Astrocyte of the spinal cord (primary cell): Measurements from ENCODE around the gene FBXO46.

Experiments
- DNase-seq: peaks from one replicate; pipeline ENCODE4 v3.0.0; 2011; ENCODE audit warnings: low read depth, low spot score
- H3K4me3 ChIP-seq: 2 replicates; pipeline ENCODE4 v1.5.1; 2011; ENCODE audit warnings: low read depth, mild to moderate bottlenecking, low read length, moderate library complexity
- in situ Hi-C: cut with HindIII; loops from 2 replicates; pipeline ENCODE4 v1.10.0; 2017; ENCODE audit warnings: low sequenced_read_pairs
- TF ChIP-seq, protein P1 (sequence below): IDR thresholded peaks from 2 replicates; pipeline ENCODE4 v1.5.1; 2012; ENCODE audit warnings: low read depth, mild to moderate bottlenecking, low read length, inconsistent platforms

Gene FBXO46

DNA sequence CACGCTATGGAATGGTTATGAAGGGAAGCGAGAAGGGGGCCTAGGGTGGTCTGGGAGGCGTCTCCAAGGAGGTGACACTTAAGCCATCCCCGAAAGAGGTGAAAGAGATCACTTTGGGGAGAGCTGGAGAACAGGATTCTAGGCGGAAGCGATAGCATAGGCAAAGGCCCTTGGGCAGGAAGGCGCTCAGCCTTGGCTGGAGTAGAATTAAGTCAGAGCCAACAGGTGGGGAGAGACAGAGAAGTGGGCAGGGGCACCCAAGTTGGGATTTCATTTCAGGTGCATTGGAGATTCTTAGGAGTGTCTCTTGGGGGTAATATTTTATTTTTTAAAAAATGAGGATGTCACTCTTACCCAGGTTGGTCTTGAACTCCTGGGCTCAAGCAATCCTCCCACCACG is 48.6 kb downstream of the FBXO46 start:
- in situ Hi-C loops = no loop called here
- no peak overlapping the region for H3K4me3 ChIP-seq

GRCh38 chr19:45681391-45682015 is 49.2 kb downstream of the FBXO46 start:
- TF ChIP-seq, protein P1, sequence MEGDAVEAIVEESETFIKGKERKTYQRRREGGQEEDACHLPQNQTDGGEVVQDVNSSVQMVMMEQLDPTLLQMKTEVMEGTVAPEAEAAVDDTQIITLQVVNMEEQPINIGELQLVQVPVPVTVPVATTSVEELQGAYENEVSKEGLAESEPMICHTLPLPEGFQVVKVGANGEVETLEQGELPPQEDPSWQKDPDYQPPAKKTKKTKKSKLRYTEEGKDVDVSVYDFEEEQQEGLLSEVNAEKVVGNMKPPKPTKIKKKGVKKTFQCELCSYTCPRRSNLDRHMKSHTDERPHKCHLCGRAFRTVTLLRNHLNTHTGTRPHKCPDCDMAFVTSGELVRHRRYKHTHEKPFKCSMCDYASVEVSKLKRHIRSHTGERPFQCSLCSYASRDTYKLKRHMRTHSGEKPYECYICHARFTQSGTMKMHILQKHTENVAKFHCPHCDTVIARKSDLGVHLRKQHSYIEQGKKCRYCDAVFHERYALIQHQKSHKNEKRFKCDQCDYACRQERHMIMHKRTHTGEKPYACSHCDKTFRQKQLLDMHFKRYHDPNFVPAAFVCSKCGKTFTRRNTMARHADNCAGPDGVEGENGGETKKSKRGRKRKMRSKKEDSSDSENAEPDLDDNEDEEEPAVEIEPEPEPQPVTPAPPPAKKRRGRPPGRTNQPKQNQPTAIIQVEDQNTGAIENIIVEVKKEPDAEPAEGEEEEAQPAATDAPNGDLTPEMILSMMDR = peak; percentile 92
- in situ Hi-C loops = no loop called here
- DNase-seq = peak; percentile 78
- peak overlapping the region; percentile 30 for H3K4me3 ChIP-seq

More for the DNA sequence above, 48.6 kb downstream of the FBXO46 start:
- TF ChIP-seq, protein P1 = no peak
- no peak for DNase-seq

DNA sequence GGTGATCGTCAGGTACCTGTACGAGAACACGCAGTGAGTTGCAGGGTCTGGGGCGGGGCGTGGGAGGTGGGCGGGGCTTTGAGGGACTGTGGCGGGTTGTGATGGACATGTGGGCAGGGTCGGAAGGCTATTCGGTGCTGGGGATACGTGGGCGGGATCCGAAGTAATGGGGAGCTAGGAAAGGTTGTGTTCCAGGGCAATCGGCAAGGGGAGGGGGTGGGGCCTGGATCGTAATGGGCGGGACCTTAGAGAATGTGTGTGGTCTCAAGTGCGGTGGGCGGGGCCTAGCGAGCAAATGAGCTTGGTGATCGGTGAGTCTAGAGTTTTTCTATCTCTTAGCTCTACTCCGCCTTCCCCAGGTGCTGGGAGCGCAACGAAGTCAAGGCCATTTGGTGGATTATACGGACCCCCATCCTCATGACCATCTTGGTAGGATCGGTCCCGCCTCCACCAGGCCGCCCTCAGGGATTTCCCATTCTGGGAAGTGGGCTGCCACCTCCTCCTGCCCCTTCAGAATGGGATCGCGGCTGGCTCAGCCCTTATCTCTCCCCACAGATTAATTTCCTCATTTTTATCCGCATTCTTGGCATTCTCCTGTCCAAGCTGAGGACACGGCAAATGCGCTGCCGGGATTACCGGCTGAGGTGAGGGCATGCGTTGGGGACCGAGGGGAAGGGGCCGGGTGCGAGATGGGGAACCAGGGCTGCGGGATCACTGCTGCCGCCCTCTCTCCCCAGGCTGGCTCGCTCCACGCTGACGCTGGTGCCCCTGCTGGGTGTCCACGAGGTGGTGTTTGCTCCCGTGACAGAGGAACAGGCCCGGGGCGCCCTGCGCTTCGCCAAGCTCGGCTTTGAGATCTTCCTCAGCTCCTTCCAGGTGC is 53.1 kb downstream of the FBXO46 start:
- in situ Hi-C loops = no loop called here
- H3K4me3 ChIP-seq = peak overlapping the region; percentile 12
- peak; percentile 57 for DNase-seq
- TF ChIP-seq, protein P1 = no peak

DNA sequence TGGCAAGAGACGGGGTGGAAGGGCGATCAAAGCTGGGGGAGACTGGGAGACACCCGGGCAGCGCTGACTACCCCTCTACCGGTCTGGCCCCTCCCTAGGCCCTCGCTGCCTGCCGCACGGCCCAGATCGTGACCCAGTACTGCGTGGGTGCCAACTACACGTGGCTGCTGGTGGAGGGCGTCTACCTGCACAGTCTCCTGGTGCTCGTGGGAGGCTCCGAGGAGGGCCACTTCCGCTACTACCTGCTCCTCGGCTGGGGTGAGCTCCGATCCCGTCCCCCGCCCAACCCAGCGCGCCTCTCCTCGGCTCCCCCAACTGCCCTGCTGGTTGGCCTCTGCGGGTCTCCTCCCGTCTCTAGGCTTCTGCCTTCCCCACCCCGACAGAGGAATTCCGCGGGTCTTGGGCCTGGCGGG is 53.8 kb downstream of the FBXO46 start:
- no peak for DNase-seq
- in situ Hi-C loops = no loop called here
- peak overlapping the region; percentile 15 for H3K4me3 ChIP-seq
- TF ChIP-seq, protein P1 = no peak

DNA sequence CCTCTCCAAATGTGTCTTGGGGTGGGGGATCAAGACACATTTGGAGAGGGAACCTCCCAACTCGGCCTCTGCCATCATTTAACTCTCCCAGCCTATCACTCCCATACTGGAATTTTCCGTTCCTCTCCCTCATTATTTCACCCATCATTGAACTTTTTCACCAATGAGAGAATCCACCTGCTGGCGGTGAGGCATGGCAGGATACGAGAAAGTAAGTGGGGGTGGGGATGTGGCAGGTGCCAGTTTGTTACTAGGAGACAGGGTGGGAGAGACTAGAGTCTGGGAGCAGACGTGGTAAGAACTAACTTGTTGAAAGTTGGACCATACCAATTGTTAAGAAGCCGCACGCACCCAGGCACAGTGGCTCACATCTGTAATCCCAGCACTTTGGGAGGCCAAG is 55.8 kb downstream of the FBXO46 start:
- in situ Hi-C loops = no loop called here
- TF ChIP-seq, protein P1 = no peak
- no peak for DNase-seq
- no peak overlapping the region for H3K4me3 ChIP-seq

GRCh38 chr19:45670670-45671453 is 59.8 kb downstream of the FBXO46 start:
- no peak overlapping the region for H3K4me3 ChIP-seq
- in situ Hi-C loops = no loop called here
- DNase-seq = peak; percentile 48
- TF ChIP-seq, protein P1 = no peak
